K562 (cell line): Measurements from ENCODE around the gene CARS2. TPM values are rescaled to one million over a fixed set of nuclear protein-coding genes. Genes with fewer than 3 reads are reported as not detected.

Experiments
- ATAC-seq: fragments of 200-7000 bp; cut with Tn5 transposase; 3 replicates; pipeline ENCODE4 v1.9.1; 2020; ENCODE audit warnings: moderate library complexity
- BruUV-seq: library from RNA; stranded (reverse); fragments of 400-500 nt; replicated peaks from 2 replicates; lab custom pipeline; 2021; lab: Mats Ljungman, UMichigan
- CTCF ChIA-PET: fragments of 300-600 bp; formaldehyde crosslinking; extraction: SDS; loops from one replicate; lab custom pipeline; 2021; ENCODE audit warnings: low intra/inter-chr PET ratio; lab: Yijun Ruan, JAX
- POLR2A ChIA-PET: fragments of 300-600, 350-650 bp; sonication (Branson Sonifier 250); formaldehyde crosslinking; extraction: SDS; loops from one replicate; lab custom pipeline; 2021; ENCODE audit warnings: antibody characterized with exemption, inconsistent platforms; lab: Yijun Ruan, JAX
- DNase-seq, 4 experiments: peaks; one replicate each; pipeline versions ENCODE4 v3.0.0 to v3.0.0-alpha.2; 2011 to 2018; ENCODE audit warnings: low spot score in 3 of 4, mixed read lengths in 3 of 4; ENCODE audit errors: extremely low read depth in 1 of 4
- FAIRE-seq: peaks from 2 replicates; lab custom pipeline; 2011; peaks lifted over from hg19 to GRCh38; lab: Jason Lieb, UNC
- H2AFZ ChIP-seq: 2 replicates; pipeline ENCODE4 v1.6.0; 2011; ENCODE audit warnings: low read depth, low read length, control low read depth, inconsistent platforms
- H3K27ac ChIP-seq: fragments of 200-600 bp; 3 replicates; pipeline ENCODE4 v1.8.0; 2011; ENCODE audit warnings: low read depth, mild to moderate bottlenecking, control low read depth, inconsistent platforms, low read length, moderate library complexity, mixed read lengths; ENCODE audit errors: extremely low read depth
- H3K27me3 ChIP-seq, 2 experiments: fragments of 300-600 bp in 1 of 2; 2 replicates in 1 of 2; 3 replicates in 1 of 2; pipeline versions ENCODE4 v1.6.0 to v1.8.0; 2011; ENCODE audit warnings: inconsistent platforms in 2 of 2, low read length in 2 of 2, mild to moderate bottlenecking in 1 of 2, mixed read lengths in 1 of 2, moderate library complexity in 1 of 2; ENCODE audit not compliant: control insufficient read depth in 2 of 2, insufficient read depth in 2 of 2
- H3K36me3 ChIP-seq: fragments of 300-600 bp; 3 replicates; pipeline ENCODE4 v1.8.0; 2011; ENCODE audit warnings: mild to moderate bottlenecking, low read length, inconsistent platforms; ENCODE audit not compliant: control insufficient read depth, insufficient read depth
- H3K4me1 ChIP-seq, 2 experiments: fragments of 200-600 bp in 1 of 2; replicated peaks in 1 of 2; 2 replicates in 1 of 2; 3 replicates in 1 of 2; pipeline versions ENCODE4 v1.5.1 to v1.8.0; 2011; ENCODE audit warnings: inconsistent platforms in 2 of 2, low read length in 2 of 2, mild to moderate bottlenecking in 1 of 2, mixed read lengths in 1 of 2, moderate library complexity in 1 of 2; ENCODE audit not compliant: control insufficient read depth in 2 of 2, insufficient read depth in 2 of 2
- H3K4me2 ChIP-seq: 2 replicates; pipeline ENCODE4 v1.6.1; 2011; ENCODE audit warnings: low read length, control low read depth, inconsistent platforms, mixed read lengths; ENCODE audit not compliant: insufficient read depth
- H3K4me3 ChIP-seq: fragments of 200-600 bp; sonication (generic), shearing (Covaris generic); 2 replicates; pipeline ENCODE4 v1.5.1; 2016; ENCODE audit warnings: control low read depth, inconsistent platforms
- H3K79me2 ChIP-seq: fragments of 200-600 bp; 3 replicates; pipeline ENCODE4 v1.8.0; 2011; ENCODE audit warnings: low read length, inconsistent platforms; ENCODE audit not compliant: control insufficient read depth, insufficient read depth
- H3K9ac ChIP-seq, 2 experiments: 2 replicates each; pipeline versions ENCODE4 v1.6.0 to v1.6.1; 2011; ENCODE audit warnings: low read depth in 2 of 2, low read length in 2 of 2, control low read depth in 1 of 2, inconsistent platforms in 1 of 2, mild to moderate bottlenecking in 1 of 2, mixed read lengths in 1 of 2; ENCODE audit not compliant: insufficient read depth in 1 of 2
- H3K9me1 ChIP-seq: one replicate; pipeline ENCODE4 v1.6.0; 2011; ENCODE audit warnings: inconsistent platforms, mild to moderate bottlenecking, low read length, moderate library complexity; ENCODE audit not compliant: control insufficient read depth, insufficient read depth
- H3K9me3 ChIP-seq: replicated peaks from 2 replicates; pipeline ENCODE4 v1.5.1; 2011; ENCODE audit warnings: low read depth, low read length, inconsistent platforms; ENCODE audit not compliant: control insufficient read depth, insufficient read depth
- H4K20me1 ChIP-seq: replicated peaks from 2 replicates; pipeline ENCODE4 v1.6.1; 2011; ENCODE audit warnings: low read length, inconsistent platforms, mixed read lengths; ENCODE audit not compliant: control insufficient read depth, insufficient read depth
- HDGF ChIP-seq: fragments of 450-650 bp; IDR thresholded peaks from 2 replicates; pipeline ENCODE4 v1.6.1; 2016
- KDM1A ChIP-seq, 2 experiments: fragments of 450-650 bp; IDR thresholded peaks; 2 replicates each; pipeline ENCODE4 v1.6.1; 2016; ENCODE audit warnings: mild to moderate bottlenecking in 2 of 2
- RBM15 ChIP-seq: fragments of 200-400 bp; formaldehyde crosslinking; IDR thresholded peaks from 2 replicates; pipeline ENCODE4 v1.6.1; 2018; ENCODE audit warnings: mild to moderate bottlenecking, low read length, moderate library complexity; ENCODE audit not compliant: insufficient read depth
- RBM39 ChIP-seq: fragments of 200-400 bp; formaldehyde crosslinking; optimal IDR thresholded peaks from 2 replicates; pipeline ENCODE3; 2018; ENCODE audit warnings: low read depth, low read length
- ZNF436 ChIP-seq: fragments of 250-450, 450-650 bp; sonication (Bioruptor Pico); formaldehyde crosslinking; IDR thresholded peaks from 2 replicates; pipeline ENCODE4 v1.7.0; 2020; ENCODE audit warnings: mild to moderate bottlenecking
- ZNF444 ChIP-seq: fragments of 250-450 bp; sonication (Bioruptor Pico); IDR thresholded peaks from 2 replicates; pipeline ENCODE4 v1.4.0; 2020; ENCODE audit warnings: mild to moderate bottlenecking, moderate library complexity
- ZNF583 ChIP-seq: fragments of 250-450 bp; sonication (Bioruptor Pico); IDR thresholded peaks from 2 replicates; pipeline ENCODE4 v1.4.0; 2020
- ZNF586 ChIP-seq: fragments of 450-650 bp; formaldehyde crosslinking; conservative IDR thresholded peaks from 2 replicates; pipeline ENCODE4 v1.4.0; 2020; ENCODE audit warnings: mild to moderate bottlenecking, moderate library complexity
- ZNF778 ChIP-seq: fragments of 450-650 bp; formaldehyde crosslinking; IDR thresholded peaks from 2 replicates; pipeline ENCODE4 v1.4.0; 2020; ENCODE audit warnings: mild to moderate bottlenecking, moderate library complexity
- WGBS: fragments of 100-300 bp; shearing (Covaris generic); methylation state at CpG from one replicate; pipeline ENCODE4 v1.1.6; 2016; ENCODE audit warnings: low coverage, mixed read lengths; ENCODE audit not compliant: insufficient coverage; ENCODE audit errors: missing lambda C conversion rate; 5-methylcytosine and 5-hydroxymethylcytosine counted together
- in situ Hi-C: fragments of 300-500 bp; cut with MboI; formaldehyde crosslinking; loops from 4 replicates; pipeline ENCODE4 v1.15.0; 2018; ENCODE audit warnings: inconsistent platforms, mixed read lengths
- intact Hi-C: fragments of 100-400 bp; cut with micrococcal nuclease; formaldehyde crosslinking; loops from 2 replicates; pipeline ENCODE4 v1.14.2; 2022
- polyA plus RNA-seq, 8 experiments: library from polyadenylated mRNA; depleted of rRNA in 4 of 8; stranded (reverse) in 5 of 8; unstranded in 3 of 8; fragments of >200 nt; fragmentation: Nextera tagmentation in 2 of 8; fragmentation: Illumina TruSeq in 1 of 8; extraction: Ambion mirVana in 2 of 8; extraction: Trizol in 1 of 8; gene quantifications; 2 replicates each; pipeline versions ENCODE4 v1.2.1 to v1.2.3, GENCODE V29; 2011 to 2014; ENCODE audit warnings: inconsistent platforms in 1 of 8, missing spikeins in 1 of 8
- total RNA-seq, 7 experiments: library from RNA; depleted of rRNA in 6 of 7; stranded (reverse); fragments of >200 nt in 6 of 7; fragmentation: Illumina TruSeq in 2 of 7; extraction: Trizol in 2 of 7; gene quantifications; 2 replicates each; pipeline versions ENCODE4 v1.2.1 to v1.2.3, GENCODE V29; 2011 to 2021; ENCODE audit warnings: low replicate concordance in 1 of 7
- TF ChIP-seq, protein P1 (sequence below): sonication (generic); formaldehyde crosslinking; IDR thresholded peaks from 2 replicates; pipeline ENCODE4 v1.8.0; 2022; ENCODE audit warnings: mild to moderate bottlenecking, missing genetic modification reagents
- TF ChIP-seq, protein P2 (sequence below): fragments of 250-450 bp; sonication (Bioruptor Pico); IDR thresholded peaks from 2 replicates; pipeline ENCODE4 v1.8.0; 2022; ENCODE audit warnings: moderate library complexity, mild to moderate bottlenecking, inconsistent platforms
- TF ChIP-seq, protein P3 (sequence below): fragments of 450-650 bp; IDR thresholded peaks from 2 replicates; pipeline ENCODE4 v1.6.1; 2018; ENCODE audit warnings: mild to moderate bottlenecking, low read depth; ENCODE audit not compliant: partially characterized antibody
- TF ChIP-seq, protein P4 (sequence below), 2 experiments: IDR thresholded peaks in 1 of 2; conservative IDR thresholded peaks in 1 of 2; 2 replicates each; pipeline ENCODE4 v1.6.1; 2016; ENCODE audit warnings: low read depth in 2 of 2, mild to moderate bottlenecking in 1 of 2, missing compliant biosample characterization in 1 of 2, missing genetic modification characterization in 1 of 2, moderate library complexity in 1 of 2

CARS2 gene
- total and polyA plus RNA-seq, 9 of the 15 experiments (the other 6 are each of a cell fraction or from before 2014, with no cell fraction given) = 1.7 to 37.4 (median 30.5) TPM

DNA sequence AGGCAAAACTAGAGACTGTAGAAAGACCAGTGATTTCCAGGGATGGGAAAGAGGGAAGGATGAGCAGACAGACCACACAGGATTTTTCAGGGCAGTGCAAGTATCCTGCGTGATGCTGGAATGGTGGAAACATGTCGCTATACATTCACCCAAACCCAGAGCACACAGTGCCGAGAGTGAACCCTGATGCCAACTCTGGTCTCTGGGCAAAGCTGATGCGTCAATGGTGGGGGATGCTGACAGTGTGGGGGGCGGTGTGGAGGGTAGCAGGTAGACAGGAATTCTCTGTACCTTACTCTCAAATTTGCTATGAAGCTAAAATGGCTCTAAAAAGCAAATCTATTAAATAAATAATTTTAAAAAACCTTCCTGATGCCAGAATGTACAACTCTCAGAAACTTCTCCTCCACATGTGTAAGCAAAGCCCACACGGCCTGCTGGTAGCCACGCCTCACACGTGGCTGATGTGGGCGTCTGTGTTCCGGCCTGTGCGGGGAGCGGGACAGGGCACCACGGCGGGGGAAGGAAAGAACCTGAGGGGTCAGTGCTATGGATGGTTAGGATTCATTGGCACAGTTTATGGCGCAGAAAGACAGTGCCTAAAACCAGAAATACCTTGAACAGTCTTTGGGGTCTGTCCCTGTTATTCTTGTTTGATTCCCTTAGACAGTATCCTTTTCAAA, 23.9 kb downstream of the CARS2 start:
- DNase-seq (no peak), FAIRE-seq (no peak), ATAC-seq (no peak)
- ChIA-PET CTCF (no interaction called here), POLR2A (interaction anchor here (1.7 kb wide), 1 partner anchor 33 kb away, joined by 5 read pairs; no protein-coding TSS in a partner anchor)
- Histone ChIP-seq H3K9ac (no peak overlapping the region), H3K36me3 (peaks cover 59% of the 10 kb centered on the region; the same call in 2 of the 3 replicates), H3K9me1 (no peaks in the 10 kb centered on the region), H3K9me3 (no peaks in the 10 kb centered on the region), H4K20me1 (no peaks in the 10 kb centered on the region), H2AFZ (no peak overlapping the region), H3K79me2 (no peaks in the 10 kb centered on the region), H3K4me2 (no peak overlapping the region), H3K27me3 (no peaks in the 10 kb centered on the region), H3K4me3 (no peak overlapping the region), H3K4me1 (no peaks in the 10 kb centered on the region; a peak in 1 of 5 replicates), H3K27ac (no peak overlapping the region)
- intact Hi-C loops (loop anchor here (5.0 kb wide), 1 partner anchor 135 kb away; no protein-coding TSS in a partner anchor), in situ Hi-C loops (no loop called here)
- BruUV-seq = no TSS peak
- WGBS = 76% methylated on average over 11 of the region's 15 CpGs
- TF ChIP-seq, protein P1, sequence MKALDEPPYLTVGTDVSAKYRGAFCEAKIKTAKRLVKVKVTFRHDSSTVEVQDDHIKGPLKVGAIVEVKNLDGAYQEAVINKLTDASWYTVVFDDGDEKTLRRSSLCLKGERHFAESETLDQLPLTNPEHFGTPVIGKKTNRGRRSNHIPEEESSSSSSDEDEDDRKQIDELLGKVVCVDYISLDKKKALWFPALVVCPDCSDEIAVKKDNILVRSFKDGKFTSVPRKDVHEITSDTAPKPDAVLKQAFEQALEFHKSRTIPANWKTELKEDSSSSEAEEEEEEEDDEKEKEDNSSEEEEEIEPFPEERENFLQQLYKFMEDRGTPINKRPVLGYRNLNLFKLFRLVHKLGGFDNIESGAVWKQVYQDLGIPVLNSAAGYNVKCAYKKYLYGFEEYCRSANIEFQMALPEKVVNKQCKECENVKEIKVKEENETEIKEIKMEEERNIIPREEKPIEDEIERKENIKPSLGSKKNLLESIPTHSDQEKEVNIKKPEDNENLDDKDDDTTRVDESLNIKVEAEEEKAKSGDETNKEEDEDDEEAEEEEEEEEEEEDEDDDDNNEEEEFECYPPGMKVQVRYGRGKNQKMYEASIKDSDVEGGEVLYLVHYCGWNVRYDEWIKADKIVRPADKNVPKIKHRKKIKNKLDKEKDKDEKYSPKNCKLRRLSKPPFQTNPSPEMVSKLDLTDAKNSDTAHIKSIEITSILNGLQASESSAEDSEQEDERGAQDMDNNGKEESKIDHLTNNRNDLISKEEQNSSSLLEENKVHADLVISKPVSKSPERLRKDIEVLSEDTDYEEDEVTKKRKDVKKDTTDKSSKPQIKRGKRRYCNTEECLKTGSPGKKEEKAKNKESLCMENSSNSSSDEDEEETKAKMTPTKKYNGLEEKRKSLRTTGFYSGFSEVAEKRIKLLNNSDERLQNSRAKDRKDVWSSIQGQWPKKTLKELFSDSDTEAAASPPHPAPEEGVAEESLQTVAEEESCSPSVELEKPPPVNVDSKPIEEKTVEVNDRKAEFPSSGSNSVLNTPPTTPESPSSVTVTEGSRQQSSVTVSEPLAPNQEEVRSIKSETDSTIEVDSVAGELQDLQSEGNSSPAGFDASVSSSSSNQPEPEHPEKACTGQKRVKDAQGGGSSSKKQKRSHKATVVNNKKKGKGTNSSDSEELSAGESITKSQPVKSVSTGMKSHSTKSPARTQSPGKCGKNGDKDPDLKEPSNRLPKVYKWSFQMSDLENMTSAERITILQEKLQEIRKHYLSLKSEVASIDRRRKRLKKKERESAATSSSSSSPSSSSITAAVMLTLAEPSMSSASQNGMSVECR (CRISPR knock-in tag) = no peak
- TF ChIP-seq HDGF (no peak), ZNF778 (CRISPR knock-in tag) (no peak), KDM1A (IDR thresholded peaks at IDR 0.05) (no peak), RBM39 (no peak), RBM15 (no peak), ZNF583 (CRISPR knock-in tag) (no peak), ZNF586 (no peak), ZNF444 (no peak), ZNF436 (no peak)
- TF ChIP-seq, protein P2, sequence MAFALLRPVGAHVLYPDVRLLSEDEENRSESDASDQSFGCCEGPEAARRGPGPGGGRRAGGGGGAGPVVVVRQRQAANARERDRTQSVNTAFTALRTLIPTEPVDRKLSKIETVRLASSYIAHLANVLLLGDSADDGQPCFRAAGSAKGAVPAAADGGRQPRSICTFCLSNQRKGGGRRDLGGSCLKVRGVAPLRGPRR (CRISPR knock-in tag) = no peak
- TF ChIP-seq, protein P3, sequence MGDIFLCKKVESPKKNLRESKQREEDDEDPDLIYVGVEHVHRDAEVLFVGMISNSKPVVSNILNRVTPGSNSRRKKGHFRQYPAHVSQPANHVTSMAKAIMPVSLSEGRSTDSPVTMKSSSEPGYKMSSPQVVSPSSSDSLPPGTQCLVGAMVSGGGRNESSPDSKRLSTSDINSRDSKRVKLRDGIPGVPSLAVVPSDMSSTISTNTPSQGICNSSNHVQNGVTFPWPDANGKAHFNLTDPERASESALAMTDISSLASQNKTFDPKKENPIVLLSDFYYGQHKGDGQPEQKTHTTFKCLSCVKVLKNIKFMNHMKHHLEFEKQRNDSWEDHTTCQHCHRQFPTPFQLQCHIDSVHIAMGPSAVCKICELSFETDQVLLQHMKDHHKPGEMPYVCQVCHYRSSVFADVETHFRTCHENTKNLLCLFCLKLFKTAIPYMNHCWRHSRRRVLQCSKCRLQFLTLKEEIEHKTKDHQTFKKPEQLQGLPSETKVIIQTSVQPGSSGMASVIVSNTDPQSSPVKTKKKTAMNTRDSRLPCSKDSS = no peak
- TF ChIP-seq, protein P4, sequence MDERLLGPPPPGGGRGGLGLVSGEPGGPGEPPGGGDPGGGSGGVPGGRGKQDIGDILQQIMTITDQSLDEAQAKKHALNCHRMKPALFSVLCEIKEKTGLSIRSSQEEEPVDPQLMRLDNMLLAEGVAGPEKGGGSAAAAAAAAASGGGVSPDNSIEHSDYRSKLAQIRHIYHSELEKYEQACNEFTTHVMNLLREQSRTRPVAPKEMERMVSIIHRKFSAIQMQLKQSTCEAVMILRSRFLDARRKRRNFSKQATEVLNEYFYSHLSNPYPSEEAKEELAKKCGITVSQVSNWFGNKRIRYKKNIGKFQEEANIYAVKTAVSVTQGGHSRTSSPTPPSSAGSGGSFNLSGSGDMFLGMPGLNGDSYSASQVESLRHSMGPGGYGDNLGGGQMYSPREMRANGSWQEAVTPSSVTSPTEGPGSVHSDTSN (CRISPR knock-in tag; IDR thresholded peaks at IDR 0.05; ENCODE audit: low read depth) = no peak
- TF ChIP-seq, protein P4 (tag; conservative IDR thresholded peaks at IDR 0.05; ENCODE audit: low read depth) = no peak
